NCI-H128 (cell line): ENCODE results near the gene EFNA5.

ENCODE experiments used
- DNase-seq: peaks from one replicate; lab custom pipeline; 2025; ENCODE audit not compliant: unreplicated experiment; lab: John Stamatoyannopoulos, UW

EFNA5 gene

DNA sequence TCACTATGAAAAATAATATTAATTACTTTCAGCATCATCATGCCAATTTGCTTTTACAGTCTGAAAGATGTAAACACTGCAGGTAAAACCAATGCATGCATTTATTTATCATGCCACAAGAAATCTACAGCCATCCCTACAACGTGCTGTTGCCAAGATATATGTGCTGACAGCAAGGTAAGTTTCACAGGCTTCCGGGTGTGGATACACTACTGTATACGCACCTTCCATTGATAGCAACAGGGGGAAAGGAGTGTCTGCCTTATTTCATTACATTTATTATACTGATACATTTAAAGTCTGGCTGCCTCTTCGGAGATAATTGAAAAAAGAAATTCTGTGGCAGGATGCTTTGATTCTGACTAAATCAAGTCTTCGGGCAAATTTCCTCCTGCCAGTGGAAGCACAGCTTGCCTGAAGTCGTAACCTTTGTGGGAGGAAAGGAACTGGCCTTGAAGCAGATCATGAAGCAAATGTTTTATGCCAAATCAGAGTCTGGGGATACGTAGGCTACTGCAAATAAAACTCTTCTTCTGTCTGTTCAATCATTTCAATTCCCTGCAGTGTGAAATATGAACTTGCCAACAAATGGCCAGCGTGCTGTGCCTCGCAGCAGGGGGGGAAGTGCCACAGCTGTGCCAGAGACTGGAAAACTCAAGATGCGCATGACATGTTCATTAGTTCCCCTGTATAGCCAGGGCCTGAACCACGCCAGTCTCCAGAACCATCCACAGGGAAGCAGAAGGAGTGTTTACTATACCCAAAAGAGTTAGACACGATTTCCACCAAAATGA is 268.1 kb downstream of the EFNA5 start:
- DNase-seq, result peak; percentile 31

DNA sequence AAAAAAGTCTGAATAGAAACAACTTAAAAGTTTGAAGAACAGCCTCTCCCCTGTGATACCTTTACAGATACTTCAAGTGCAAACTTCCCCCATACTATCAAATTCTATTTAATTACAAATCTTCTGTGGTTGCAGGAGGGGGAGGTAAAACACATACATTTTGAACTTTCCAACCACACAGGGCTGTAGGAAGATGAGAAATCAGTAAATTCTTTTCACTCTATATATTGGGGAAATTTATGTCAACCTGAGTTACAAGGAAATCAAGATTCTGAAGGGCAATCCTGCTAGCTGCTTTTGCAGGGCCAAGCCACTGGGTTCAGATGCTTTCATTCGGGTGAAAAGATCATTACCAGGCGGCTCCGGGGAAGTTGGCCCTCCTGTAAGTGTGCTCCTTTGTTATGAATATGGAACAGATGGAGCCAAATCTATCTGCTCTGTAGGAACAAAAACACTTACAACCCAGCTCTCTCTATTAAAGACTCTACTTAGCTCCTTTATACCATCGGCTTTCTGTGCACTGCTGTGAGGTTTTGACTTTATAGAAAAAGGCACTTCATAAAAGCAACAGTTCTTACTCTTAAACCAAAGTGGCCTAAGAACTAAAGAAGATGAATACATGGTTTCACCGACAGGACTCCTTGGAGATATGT is 269.1 kb downstream of the EFNA5 start:
- DNase-seq, result peak; percentile 21

GRCh38 chr5:107400328-107400727 is 270.4 kb downstream of the EFNA5 start:
- DNase-seq, result no peak

DNA sequence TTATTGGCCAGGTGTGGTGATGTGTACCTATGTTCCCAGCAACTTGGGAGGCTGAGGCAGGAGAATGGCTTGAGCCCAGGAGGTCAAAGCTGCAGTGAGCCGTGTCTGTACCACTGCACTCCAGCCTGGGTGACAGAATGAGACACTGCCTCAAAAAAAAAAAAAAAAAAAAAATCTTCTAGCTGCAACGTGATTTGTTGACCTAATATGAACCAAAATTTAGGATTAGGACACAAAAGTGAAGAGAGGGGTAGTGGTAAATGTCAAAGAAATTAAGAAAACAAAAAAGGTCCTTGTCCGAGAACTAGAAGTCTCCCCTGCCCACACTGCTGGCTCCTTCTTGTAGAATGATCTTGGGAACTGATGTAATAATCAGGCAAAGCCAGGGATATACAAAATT is 272.0 kb downstream of the EFNA5 start:
- no peak for DNase-seq

- DNase-seq, result no peak
These were observed 274.4 kb downstream of the EFNA5 start for GRCh38 chr5:107396351-107396690.

GRCh38 chr5:107395632-107396350 is 274.9 kb downstream of the EFNA5 start:
- no peak for DNase-seq

DNA sequence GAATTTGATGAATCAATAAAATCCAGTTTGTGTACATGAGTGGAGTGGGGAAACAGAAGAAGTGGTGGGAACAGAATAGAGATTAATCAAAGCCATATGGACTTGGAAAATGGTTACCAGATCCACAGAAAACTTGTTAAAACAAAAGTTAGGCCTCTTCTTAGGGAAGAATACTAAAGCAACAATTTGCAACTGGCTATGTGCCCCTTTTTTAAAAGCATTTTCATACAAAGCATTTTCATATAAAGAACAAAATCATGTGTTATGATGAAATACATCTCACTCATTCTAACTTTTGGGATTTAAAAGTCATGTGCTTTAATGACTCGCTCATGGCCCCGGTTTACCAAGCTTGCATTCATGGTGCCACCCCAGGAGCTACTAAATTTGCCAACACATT is 276.9 kb downstream of the EFNA5 start:
- DNase-seq, result no peak

DNA sequence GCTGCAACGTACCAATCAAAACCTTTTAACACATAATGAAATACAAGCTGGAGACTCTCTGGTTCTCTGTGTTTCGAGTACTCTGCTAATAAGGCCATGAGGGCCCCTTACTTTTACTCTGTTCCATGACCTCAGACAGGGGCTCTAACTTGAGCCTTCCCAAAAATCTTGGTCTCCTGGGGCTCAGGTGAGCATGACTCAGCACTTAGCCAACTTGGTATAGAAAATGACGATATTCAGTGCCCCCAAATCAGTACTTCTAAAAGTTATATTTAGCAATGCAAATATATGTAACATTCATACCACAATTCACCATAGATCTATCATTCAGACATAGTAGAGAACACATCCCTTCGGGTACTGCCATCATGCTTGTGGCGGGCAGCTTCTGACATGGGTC is 278.9 kb downstream of the EFNA5 start:
- DNase-seq, result no peak

GRCh38 chr5:107389775-107390148 is 281.0 kb downstream of the EFNA5 start:
- DNase-seq, result no peak

GRCh38 chr5:107389130-107389774 is 281.5 kb downstream of the EFNA5 start:
- DNase-seq, result no peak

- DNase-seq, result no peak
These were observed 282.4 kb downstream of the EFNA5 start for GRCh38 chr5:107388141-107388861.

GRCh38 chr5:107387526-107388140 is 283.1 kb downstream of the EFNA5 start:
- DNase-seq, result no peak

GRCh38 chr5:107385708-107386107 is 285.0 kb downstream of the EFNA5 start:
- no peak for DNase-seq

GRCh38 chr5:107384256-107384655 is 286.5 kb downstream of the EFNA5 start:
- no peak for DNase-seq

- DNase-seq, result no peak
These were observed 287.3 kb downstream of the EFNA5 start for GRCh38 chr5:107383414-107383813.

GRCh38 chr5:107381189-107381856 is 289.4 kb downstream of the EFNA5 start:
- DNase-seq, result no peak

DNA sequence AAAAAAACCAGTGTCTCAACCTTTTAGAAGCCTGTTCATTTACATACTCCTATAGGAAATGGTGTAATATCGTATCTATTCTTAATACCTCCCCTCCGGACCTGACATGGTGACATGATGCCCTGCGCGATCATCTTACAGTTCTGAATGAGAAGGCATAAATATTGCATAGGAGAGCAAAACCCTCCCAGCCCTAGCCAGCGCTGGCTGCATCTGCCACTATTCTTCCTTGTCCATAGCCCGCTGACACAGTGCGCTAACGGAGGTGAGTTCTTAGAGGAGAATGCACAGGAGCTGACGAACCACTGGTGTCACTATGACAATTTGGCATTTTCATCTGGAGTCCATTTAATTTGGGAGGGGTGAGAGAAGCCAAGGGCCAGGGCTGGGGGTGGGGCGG is 290.1 kb downstream of the EFNA5 start:
- DNase-seq, result no peak

DNA sequence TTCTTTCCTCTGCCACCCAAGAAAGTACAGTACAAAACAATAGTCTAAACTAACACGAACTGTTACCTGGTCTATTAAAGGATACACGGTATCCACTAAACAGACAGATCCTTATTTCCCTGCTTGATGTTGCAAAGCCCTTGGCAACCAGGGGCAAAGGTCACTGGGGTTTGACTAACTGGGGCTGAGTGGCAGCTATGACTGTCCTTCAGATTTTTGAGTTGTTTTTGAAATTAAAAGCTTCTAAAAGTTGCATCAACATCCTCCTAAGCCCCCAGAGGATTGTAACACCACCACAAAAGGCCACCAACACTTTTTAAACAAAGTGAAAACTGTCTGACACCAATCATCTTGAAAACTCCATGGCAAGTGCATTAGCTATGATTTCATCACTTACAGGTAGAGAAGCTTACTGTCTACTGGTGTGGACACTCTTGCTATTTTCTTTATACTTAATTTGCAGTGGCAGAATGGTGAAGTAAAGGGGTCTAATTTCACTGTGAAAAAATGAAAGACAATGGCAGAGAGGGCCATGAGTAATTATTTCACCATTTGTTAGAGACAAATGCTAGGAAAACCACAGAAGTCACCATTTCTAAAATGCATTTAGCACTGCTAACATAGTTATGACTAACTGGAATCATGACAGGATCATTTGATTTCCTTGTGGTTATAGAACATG is 292.4 kb downstream of the EFNA5 start:
- no peak for DNase-seq

DNA sequence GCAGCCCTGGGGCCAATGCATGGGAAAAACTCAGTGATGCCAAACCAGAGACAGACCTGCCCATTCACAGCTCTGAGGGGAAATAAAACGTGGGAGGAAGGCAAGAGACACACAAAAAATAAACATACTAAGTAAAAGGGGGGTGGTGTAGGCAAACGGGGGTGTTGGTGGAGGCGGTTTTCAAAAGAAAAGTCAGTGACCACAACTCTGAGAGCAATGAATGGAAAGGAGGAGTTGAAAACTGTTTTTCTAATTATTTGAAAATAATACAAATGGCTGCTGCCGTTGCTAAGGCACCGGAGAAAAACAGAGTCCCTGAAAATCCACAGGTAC is 293.5 kb downstream of the EFNA5 start:
- DNase-seq, result no peak
